ENCODE data around the gene GXYLT2. TPM values are rescaled to one million over a fixed set of nuclear protein-coding genes. Genes with fewer than 3 reads are reported as not detected.

GXYLT2 gene
- total RNA-seq, 1 experiment from 2014 or later: 4.8 TPM

DNA sequence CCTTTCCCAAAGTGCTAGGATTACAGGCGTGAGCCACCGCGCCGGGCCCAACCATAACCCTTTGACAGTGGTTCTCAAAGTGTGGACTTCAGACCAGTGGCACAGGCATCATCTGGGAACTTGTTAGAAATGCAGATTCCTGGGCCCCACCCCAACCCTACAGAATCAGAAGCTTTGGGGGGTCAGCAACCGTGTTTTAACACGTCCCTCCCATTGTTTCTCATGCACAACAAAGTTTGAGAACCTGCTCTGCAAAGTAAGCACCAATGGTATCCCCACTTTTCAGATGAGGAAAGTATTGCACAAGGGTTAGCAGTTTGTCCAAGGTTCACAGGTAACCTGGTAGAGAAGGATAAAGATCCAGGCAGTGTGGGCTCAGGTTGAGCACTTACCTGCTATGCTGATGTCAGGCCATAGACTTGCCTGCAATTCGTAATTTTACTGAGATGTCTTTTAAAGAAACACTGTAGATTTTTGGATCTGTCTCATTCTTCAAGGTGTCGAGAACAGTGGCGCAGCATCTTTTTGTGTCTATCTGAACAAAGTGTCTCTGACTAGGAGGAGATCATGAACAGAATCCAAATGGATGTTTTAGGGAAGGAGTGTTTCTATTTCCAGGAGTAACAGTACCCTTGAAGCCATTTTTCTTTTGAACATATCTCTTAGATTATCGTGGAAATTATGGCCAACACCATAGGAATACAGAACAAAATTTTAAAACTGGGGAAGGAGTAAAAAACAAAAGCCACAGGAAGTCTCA, 2.5 kb downstream of the GXYLT2 start:
- DNase-seq: no peak
- Histone ChIP-seq H3K27me3 (replicated peaks; ENCODE audit: control insufficient read depth, insufficient read depth, low read length) (no peaks in the 10 kb centered on the region), H3K4me3 (ENCODE audit: low read depth, low read length) (no peak overlapping the region), H3K4me1 (peaks cover 4% of the 10 kb centered on the region; the same call in 1 of the 2 replicates), H3K36me3 (ENCODE audit: control insufficient read depth, insufficient read depth, low read length) (no peaks in the 10 kb centered on the region), H3K9me3 (no peaks in the 10 kb centered on the region)
- no peak overlapping the region for H3K27ac Mint-ChIP-seq (ENCODE audit: unreplicated experiment)
- no peaks in the 10 kb centered on the region for H3K27me3 Mint-ChIP-seq (ENCODE audit: insufficient read depth, unreplicated experiment)
- peaks cover 19% of the 10 kb centered on the region for H3K4me1 Mint-ChIP-seq (ENCODE audit: low read depth, unreplicated experiment)
- BruUV-seq (replicated peaks): no TSS peak
- POLR2A ChIA-PET: no interaction called here
- no peak for TF ChIP-seq CTCF (IDR thresholded peaks at IDR 0.05; ENCODE audit: insufficient read depth in 1 of 2, low read depth in 1 of 2, low read length in 1 of 2, severe bottlenecking in 1 of 2, unreplicated experiment in 1 of 2)
- no peaks in the 10 kb centered on the region for H3K36me3 Mint-ChIP-seq (ENCODE audit: insufficient read depth, unreplicated experiment)
- H3K9me3 Mint-ChIP-seq (ENCODE audit: unreplicated experiment): no peaks in the 10 kb centered on the region
- H3K4me3 Mint-ChIP-seq (ENCODE audit: unreplicated experiment): no peak overlapping the region
- intact Hi-C loops (cut with micrococcal nuclease; ENCODE audit: unreplicated experiment): no loop called here
- CTCF ChIA-PET: no interaction called here

DNA sequence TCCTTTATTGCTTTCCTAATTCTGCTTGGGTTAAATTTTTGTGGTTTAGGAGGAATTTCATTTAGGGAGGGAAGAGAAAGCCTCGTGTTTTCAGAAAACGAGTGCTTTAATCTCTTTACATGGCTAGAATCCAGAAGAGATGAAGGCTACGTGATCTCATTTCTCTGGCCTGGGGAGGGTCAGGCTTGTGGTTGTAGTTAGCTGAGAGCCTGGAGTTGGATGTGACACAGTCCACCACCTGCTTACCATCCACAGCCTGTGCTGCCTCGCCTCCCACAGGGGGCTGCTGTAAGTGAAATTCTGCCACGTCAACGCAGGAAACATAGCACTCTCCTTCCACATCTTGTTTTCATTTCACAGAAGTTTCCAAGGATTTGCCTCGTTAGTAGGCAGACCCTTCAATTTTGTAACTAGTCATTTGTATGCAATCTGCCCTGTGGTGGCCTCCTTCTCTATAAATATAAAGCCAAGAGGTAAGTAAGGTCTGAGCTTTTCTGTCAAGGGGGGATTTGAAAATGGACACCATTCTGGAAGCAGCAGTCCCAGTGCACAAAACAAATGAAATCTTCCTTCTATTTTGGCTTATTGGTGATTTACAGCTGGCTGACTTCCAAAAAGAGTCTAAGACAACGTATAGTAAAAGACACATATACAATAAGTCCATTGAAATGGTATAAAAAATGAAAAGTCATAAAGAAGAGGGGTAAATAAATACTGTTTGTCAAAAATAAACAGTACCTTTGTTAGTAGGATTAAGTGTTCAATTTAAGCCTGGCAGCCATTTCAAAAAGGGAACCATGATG, 3.4 kb downstream of the GXYLT2 start:
- BruUV-seq (replicated peaks): no TSS peak
- Mint-ChIP-seq H3K4me1 (ENCODE audit: low read depth, unreplicated experiment) (peaks cover 19% of the 10 kb centered on the region), H3K27me3 (ENCODE audit: insufficient read depth, unreplicated experiment) (no peaks in the 10 kb centered on the region), H3K27ac (ENCODE audit: unreplicated experiment) (no peak overlapping the region), H3K9me3 (ENCODE audit: unreplicated experiment) (no peaks in the 10 kb centered on the region), H3K4me3 (ENCODE audit: unreplicated experiment) (no peak overlapping the region), H3K36me3 (ENCODE audit: insufficient read depth, unreplicated experiment) (no peaks in the 10 kb centered on the region)
- no peaks in the 10 kb centered on the region for H3K36me3 ChIP-seq (ENCODE audit: control insufficient read depth, insufficient read depth, low read length)
- ChIA-PET POLR2A (no interaction called here), CTCF (no interaction called here)
- no peak for TF ChIP-seq CTCF (IDR thresholded peaks at IDR 0.05; ENCODE audit: insufficient read depth in 1 of 2, low read depth in 1 of 2, low read length in 1 of 2, severe bottlenecking in 1 of 2, unreplicated experiment in 1 of 2)
- no peaks in the 10 kb centered on the region for H3K9me3 ChIP-seq
- peak in 1 of 2 experiments; percentile 11 for DNase-seq
- H3K4me1 ChIP-seq: peaks cover 4% of the 10 kb centered on the region; the same call in 1 of the 2 replicates
- H3K27me3 ChIP-seq (replicated peaks; ENCODE audit: control insufficient read depth, insufficient read depth, low read length): no peaks in the 10 kb centered on the region
- intact Hi-C loops (cut with micrococcal nuclease; ENCODE audit: unreplicated experiment): no loop called here
- H3K4me3 ChIP-seq (ENCODE audit: low read depth, low read length): no peak overlapping the region

DNA sequence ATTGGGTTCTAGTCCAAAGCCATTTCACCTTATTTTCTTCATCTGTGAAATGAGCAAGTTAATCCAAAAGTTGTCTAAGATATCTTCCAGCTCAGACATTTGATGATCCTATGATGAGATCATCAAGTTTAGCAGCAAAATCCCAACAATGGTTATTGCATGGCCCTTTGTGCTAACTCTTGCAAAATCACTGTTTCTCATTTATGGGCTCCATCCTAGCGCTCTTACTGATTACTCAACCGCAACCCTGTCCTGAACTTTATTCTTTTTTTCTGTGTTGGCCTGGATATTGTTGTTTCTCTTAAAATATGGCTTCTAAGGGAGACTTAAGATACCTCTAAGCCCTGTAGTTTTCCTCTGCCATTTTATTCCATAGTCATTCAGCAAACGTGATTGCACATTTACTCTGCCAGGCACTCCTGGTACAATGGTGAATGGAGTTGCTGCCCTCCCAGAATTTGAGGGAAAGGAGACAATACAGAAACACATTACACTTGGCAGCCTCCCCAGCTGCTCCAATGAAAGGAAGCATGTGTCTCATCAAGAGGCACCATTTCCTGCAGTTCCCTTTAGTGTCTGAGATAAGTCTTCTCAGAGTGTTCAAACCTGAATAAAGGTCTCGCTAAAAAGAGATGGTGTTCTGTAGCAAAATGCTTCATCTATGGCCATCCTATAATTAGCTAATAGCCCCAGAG, 4.4 kb downstream of the GXYLT2 start:
- no peak overlapping the region for H3K27ac Mint-ChIP-seq (ENCODE audit: unreplicated experiment)
- no peaks in the 10 kb centered on the region for H3K27me3 Mint-ChIP-seq (ENCODE audit: insufficient read depth, unreplicated experiment)
- Histone ChIP-seq H3K36me3 (ENCODE audit: control insufficient read depth, insufficient read depth, low read length) (no peaks in the 10 kb centered on the region), H3K4me1 (peaks cover 4% of the 10 kb centered on the region; the same call in 1 of the 2 replicates), H3K4me3 (ENCODE audit: low read depth, low read length) (no peak overlapping the region), H3K27me3 (replicated peaks; ENCODE audit: control insufficient read depth, insufficient read depth, low read length) (no peaks in the 10 kb centered on the region), H3K9me3 (no peaks in the 10 kb centered on the region)
- BruUV-seq (replicated peaks): no TSS peak
- no peaks in the 10 kb centered on the region for H3K9me3 Mint-ChIP-seq (ENCODE audit: unreplicated experiment)
- H3K36me3 Mint-ChIP-seq (ENCODE audit: insufficient read depth, unreplicated experiment): no peaks in the 10 kb centered on the region
- CTCF ChIA-PET: interaction anchor here (0.9 kb wide), 1 partner anchor 41 kb away, joined by 3 read pairs; no protein-coding TSS in a partner anchor
- intact Hi-C loops (cut with micrococcal nuclease; ENCODE audit: unreplicated experiment): no loop called here
- no peak for TF ChIP-seq CTCF (IDR thresholded peaks at IDR 0.05; ENCODE audit: insufficient read depth in 1 of 2, low read depth in 1 of 2, low read length in 1 of 2, severe bottlenecking in 1 of 2, unreplicated experiment in 1 of 2)
- peaks cover 15% of the 10 kb centered on the region for H3K4me1 Mint-ChIP-seq (ENCODE audit: low read depth, unreplicated experiment)
- no peak for DNase-seq
- POLR2A ChIA-PET: no interaction called here
- H3K4me3 Mint-ChIP-seq (ENCODE audit: unreplicated experiment): no peak overlapping the region

All from Caco-2 (cell line).